Measurements from ENCODE around the gene MTCL1.

MTCL1 gene

DNA sequence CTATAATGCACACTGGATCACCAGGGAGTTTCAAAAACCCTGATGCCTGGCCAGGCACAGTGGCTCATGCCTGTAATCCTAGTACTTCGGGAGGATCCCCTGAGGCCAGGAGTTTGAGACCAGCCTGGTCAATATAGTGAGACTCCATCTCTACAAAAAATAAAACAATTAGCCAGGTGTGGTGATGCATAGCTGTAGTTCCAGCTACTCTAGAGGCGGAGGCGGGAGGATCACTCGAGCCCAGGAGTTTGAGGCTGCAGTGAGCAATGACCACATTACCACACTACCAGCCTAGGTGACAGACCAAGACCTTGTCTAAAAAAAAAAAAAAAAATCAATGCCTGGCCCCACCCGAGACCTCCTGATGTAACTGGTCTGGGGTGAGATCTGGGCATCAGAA is 137.2 kb downstream of the MTCL1 start:
- DNase-seq, result no peak

DNA sequence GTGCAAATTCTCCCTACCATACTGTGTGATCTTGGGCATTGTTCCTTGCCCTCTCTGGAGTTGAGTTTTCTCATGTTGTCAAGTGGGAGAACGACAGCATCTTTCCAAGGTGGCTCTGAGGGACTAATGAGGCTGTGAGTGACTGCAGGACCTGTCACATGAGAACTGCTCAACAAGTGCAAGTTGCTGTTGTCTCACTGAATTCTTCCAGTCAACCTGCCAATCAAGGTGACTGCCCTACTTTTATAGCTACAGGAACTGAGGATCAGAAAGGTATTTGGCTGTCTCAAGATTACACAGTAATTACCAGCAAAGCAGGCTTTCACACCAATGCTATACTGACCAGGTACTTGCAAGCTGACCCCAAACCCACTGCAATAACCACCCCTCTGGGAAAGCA is 137.6 kb downstream of the MTCL1 start:
- DNase-seq, result no peak

DNA sequence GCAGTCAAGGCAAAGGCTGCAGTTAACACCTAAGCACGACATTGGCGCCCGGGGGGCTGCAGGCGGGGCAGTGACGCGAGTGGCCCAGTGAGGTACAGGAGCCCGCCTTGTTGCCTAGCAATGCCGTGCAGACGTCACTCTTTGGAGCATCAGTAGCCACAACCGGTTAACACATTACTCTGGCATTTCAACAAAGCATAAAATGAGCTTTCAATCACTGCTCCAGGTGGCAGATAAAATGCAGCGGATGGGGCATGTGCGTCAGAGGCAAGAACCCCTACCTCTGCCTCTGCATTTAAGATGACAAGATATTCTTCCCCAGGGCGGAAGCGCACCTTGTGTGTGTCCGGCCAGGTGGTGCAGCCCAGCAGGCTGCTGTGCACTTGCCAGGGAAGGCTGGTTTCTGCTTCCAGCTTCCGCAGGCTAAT is 139.4 kb downstream of the MTCL1 start:
- no peak for DNase-seq

DNA sequence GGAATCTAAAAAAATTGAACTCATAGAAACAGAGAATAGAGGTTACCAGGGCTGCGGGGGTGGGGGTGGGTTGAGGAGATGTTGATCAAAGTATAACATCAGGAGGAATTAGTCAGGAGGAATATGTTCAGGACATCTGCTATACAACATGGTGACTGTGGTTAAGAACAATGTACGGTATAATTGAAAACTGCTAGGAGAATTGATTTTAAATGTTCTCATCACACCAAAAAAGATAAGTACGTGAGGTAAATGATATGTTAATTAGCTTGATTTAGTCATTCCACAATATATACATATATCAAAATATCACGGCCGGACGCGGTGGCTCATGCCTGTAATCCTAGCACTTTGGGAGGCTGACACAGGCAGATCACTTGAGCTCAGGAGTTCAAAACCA is 140.2 kb downstream of the MTCL1 start:
- no peak for DNase-seq

DNA sequence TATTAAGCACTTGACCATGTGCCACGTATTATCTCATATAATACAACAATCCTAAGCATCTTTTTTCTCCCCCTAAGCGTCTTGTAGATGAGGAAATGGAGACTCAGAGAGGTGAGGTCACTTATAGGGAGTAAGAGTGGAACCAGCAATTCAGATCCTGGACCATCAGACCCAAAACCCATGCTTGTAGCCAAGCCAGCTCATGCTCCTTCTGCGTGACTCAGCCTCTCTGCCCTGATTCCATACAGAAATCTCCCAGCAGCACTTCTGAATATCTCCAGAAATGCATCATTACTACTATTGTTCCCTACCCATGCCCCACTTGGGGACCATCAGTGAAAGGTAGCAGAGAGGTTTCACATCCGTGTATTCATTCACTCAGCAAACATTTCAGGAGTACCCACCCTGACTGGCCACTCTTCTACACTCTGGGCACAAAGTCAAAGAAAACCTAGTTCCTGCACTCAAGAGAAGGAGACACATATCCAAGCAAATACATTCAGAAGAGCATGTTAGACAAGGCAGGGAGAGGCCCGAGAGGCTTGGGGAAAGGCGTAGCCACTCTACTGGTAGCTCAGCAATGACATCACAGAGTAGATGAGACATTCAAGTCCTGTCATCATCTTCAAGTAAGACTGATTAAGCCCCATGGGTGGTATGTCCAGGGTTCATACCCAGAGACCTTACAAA is 141.9 kb downstream of the MTCL1 start:
- DNase-seq, result no peak

DNA sequence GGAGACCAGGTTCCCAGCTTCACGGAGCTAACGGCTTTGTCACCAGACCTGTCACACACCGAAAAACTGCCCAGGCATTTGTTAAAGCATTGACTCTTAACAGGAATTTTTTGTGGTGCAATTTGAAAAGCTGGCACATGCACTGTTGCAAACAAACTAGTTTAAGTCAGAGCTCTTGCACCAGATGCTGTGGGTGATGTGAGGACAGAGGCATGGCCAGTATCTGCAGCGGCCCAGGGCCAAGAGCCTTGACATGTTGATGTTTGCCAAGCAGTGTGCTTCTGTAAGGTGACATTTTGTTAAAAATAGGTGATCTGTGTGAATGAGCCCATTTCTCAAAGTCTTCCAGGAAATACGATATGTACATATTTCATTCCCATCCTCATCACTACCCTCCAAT is 142.5 kb downstream of the MTCL1 start:
- no peak for DNase-seq

DNA sequence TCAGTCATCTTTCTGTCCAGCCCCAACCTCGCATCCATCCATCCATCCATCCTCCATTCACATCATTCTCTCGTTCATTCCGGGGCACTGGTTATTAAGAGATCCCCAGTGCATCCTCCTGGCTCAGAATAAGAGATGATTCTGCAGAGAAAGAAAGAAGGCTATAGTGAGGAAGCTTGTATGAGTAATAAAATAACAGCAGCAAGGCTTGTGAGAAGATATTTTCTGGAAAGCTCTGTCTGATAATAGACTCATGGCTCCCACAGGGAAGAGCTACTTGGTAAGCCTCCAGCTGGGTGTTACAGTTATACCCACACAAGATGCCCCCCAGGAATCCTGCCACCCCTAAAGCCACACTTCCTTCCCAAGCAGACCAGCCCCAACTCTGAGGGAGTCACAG is 143.2 kb downstream of the MTCL1 start:
- no peak for DNase-seq

DNA sequence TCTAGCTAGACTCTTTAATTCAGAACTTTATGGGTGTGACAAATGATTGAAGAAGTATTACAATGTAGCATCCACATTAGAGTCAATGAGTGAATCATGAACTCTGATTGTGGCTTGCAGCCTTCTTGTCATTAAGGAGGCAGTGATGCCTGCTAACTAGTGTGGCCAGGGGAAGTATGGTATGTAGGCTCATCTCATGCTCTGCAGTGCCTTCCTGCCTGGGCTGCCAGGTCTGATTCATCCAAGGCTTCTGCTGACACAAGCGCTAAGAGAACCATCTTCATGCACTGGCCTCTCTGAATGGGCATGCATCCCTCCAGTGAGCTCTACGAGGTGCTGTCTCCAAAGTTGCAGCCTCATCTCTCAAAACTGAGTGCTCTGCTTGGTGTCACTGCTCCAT is 144.3 kb downstream of the MTCL1 start:
- no peak for DNase-seq

DNA sequence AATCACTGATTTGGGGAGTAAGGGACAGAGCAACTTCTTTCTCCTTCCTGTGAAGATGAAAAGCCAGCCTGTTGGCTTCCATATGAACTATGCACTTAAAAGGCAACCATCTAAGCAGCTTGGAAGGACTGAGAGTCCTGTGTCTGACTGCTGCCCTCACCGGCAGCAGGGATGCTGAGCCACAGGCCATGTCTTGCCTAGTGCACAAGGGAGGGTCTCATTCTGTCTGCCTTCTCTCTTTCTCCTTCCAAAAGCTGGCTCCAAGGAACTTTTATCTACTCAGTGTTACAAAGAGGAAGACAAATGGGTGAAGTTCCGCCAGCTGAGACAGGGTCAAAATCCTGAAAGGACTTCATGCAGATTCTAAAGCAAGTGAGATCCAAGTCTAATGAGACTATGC is 146.3 kb downstream of the MTCL1 start:
- DNase-seq, result no peak

DNA sequence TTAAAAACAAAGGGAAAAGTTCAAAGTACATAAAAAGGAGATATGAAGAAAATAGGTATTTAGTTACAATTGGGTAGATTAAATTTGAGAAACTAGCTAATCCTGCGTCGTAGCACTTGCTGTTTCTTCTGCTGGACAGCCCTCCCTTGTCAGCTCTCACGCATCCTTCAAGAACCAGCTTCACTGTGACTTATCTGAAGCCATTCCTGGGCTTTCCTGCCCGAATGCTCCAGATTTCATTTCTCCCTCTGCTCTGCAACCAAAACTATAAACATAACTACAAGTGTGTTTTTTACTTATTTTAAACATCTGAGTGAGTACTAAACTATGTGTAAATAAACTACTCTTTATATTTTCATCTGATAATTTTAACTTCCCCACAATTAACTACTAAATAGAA is 149.2 kb downstream of the MTCL1 start:
- DNase-seq, result no peak

DNA sequence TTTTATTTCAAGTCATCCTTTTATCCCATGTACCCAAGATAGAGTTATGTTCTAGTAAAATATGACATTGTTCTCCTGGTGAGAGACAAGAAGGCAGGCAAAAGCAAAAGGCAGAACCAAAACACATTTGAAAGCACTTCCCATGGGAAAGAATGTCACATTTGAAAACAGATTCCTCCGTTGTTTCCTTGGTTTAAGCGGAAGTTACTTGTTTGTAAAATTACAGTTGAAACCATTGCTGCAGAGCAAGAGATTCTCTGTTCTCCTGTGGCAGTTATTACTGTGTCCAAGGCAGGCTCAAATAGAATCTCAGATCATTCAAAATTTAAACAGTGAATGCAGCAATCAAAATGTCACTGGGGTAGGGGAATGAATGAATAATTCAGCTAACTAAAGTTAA is 149.6 kb downstream of the MTCL1 start:
- no peak for DNase-seq

DNA sequence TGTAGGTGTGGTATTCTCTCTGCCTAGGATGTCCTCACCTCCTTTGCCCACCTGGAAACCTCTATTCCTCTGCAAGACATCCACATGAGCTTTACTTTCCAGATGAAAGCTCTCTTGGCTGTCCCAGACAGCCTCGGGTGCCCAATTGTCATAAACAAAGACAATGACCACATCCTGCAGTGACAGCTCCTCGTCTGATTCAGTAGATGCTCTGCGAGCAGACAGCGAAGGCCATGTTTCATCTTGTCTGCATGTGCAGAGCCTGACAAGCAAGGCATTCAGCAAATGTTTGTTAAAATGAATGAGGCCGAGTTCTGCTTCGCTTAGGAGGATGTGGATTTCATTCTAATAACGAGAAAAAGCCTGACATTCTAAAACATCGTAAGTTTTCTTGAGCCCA is 150.9 kb downstream of the MTCL1 start:
- DNase-seq, result no peak

DNA sequence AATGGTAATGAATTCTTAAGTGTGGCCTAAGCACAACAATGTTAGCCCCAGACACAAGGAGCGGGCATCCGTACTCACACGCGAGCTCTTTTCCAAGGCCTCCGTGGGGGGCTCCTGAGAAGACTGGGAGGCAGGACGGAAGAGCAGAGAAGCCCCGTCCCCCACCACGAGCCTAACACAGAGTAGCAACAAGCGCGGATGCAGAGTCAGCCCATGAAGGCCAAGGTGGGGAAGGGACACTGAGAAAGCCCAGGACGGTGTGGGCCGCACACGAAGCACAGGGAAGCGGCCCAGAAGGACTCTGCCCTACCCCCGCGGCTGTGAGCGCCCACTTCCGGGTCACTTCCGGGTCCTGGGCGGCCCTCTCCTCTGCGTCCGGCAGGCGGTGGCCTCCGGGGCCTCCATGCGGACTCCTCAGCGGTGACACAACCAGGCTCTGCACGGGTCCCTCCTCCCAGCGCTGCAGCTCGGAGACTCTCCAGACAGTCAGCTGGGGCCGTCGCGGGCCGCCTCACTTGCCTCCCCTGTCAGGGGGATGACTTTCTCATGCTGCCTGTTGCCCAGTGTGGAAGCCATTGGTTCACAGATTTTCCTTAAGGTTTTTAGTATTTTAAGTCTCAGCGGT is 151.5 kb downstream of the MTCL1 start:
- DNase-seq, result no peak

DNA sequence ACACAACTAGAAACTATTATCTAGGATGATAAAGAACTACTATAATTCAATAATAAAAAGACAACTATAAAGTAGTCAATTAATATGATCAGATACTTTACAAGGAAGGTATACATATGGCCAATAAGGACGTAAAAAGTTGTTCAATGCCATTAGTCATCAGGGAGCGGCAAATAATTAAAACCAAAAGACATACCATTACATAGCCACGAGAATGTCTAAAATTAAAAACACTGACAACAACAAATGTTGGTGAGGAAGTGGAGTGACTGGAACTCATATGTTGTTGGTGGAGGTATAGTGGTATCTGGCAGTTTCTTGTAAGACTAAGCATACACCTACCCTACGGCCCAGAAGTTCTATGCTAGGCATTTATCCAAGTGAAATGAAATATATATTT is 152.4 kb downstream of the MTCL1 start:
- no peak for DNase-seq

DNA sequence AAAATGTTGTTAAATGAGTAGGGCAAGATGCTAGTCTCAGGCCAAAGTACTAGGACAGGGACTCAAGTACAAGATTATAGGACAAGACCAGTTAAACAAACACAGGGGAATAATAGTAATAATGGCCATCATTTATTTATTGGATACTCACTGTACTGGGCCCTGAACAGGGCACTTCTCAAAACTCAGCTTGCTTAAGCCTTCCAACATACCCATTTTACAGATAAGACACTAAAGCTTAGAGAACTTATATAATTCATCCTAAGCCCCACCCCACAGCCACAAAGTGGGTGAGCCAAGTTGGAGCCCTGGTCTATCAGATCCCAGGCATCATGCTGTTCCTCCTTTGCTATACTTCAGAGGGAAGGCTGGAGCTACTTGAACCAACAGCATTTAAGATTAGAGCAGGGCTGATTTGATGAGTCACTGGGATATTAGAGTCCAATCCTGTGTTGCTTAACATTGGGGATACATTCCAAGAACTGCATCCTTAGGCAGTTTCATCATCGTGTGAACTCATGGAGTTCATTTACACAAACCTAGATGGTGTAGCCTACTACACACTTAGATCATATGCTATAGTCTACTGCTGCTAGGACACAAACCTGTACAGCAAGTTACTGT is 153.6 kb downstream of the MTCL1 start:
- no peak for DNase-seq

DNA sequence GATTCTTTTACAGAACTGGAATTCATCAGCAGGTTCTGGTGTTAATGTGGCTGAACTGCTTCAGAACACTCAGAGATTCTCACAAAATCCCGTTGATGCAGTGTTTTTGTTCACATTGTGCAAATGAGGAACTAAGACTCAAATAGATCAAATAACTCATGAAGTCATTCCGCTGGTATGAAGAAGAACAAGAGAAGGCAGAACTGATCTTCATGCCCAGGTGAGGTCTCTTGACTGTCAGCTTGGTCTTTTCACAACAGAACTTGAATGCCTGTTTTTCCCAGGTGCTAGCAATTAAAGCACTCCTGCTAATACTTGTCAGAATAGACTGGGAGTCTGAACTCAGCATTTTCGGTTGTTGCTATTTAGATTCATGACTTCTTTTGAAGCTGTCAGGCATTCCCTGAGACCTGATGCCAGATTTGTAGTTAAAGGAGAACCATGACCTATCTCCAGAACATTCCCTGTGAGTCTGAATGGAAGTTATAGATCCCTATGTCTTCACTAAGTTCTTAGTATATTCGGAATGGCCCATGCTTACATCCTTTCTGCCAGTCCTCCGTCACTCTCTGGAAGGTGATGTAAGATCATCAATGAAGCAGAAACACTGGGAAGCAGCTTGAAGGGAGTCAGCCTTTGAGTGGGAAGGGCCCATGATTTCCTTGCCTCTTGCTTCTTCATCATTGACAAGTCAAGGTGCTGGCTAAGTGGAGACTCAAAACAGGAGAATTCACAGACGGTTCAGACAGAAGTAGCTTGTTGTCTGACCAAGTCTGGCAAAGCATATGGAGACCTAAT is 155.7 kb downstream of the MTCL1 start:
- DNase-seq, result no peak

DNA sequence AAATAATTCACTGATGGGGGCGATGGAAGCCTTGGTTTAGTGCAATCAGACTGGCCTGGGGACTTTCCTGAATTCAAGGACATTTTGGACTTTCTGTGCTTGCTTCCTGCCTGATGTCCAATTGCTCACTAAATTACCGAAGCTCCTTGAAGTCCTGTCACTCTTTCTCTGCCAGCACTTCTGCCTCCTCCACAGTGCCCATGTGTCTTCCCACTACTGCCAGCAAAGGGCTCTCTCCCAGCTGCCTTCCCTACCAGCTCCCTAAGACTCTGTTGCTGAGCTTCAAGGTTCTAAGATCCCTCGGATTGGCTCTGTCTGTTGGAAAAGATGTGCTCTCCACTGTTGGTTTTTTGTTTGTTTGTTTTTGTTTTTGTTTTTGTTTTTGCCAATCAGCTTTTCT is 158.1 kb downstream of the MTCL1 start:
- no peak for DNase-seq

DNA sequence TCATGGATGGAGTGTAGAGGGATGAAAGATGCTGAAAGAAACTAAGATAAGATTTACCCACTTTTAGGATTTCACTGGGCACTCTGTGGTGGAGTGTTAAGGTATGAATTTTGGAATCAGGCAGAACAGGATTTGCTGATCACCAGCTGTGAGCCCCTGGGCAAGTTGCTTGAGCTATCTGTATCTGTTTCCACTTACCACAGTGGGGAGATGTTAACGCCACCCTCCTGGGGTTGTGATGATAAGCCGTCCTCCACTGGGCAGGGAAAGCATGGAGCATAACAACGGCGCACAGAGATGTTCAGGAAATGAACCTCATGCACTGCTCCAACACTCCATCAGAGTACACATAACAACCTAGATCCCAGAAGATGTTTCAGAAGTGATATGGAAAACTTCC is 160.6 kb downstream of the MTCL1 start:
- DNase-seq, result no peak

DNA sequence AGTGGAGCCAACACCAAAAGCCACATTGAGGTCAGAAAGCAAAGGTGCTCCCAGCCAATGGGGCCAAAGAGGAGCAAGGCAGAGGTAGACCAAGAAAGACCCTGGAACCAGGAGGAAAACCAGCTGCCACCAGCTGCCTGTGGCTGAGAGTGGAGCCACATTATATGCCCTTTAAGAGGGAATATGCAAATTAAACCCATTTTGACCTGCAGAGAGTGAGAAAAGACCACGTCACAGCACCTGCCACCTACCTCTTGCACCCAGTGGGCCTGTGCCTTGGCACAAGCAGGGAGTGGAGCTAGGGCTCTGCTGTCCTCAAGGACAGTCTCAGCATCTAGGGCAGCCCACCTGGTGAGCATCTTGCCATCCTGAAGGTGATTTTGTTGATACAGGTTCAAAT is 161.3 kb downstream of the MTCL1 start:
- DNase-seq, result no peak

DNA sequence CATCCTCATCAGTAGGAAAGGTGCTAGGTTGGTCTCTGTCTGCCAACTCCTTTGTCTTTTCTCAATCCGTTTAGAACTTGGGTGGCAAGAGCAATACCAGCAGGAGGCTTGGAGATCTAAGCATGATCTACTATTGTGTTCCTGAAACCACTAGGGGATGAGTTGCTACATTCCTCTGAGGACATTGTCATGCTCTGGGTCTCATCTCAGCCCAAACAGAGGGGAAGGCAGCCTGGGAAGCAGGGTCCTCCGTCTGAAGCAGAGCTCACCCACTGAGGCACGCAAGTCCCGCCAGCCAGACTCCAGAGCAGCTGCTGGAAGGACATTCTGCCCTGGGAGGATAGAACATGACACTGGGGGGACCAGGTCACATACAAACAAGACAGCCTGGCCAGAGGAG is 162.9 kb downstream of the MTCL1 start:
- no peak for DNase-seq

DNA sequence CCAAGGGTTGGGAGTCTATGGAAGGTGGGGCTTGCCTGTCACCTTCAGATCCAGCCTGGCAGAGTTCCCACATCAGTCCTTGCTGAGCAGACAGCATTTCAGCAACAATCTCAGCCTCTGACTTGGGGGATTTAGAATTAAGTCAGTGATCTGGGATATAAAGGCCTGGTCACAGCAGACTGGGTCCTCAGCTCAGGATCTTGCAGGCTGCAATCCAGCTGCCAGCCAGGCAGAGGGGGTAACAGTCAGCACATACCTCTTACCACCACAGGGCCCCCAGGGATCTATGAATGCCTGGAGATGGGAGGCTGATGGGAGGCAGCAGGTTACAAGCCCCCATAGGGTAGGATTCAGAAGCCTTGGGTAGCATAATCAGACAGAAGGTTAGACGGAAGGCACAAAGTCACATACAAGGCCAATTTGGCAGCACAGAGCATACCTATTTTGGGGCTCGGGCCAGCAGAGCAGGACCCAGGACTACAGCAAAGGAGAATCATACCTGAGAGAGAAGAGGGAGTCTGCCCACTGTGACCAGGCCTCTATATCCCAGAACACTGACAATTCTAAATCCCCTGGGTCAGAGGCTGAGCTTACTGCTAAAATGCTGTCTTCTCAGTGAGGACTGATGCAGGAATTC is 163.5 kb downstream of the MTCL1 start:
- DNase-seq, result no peak

DNA sequence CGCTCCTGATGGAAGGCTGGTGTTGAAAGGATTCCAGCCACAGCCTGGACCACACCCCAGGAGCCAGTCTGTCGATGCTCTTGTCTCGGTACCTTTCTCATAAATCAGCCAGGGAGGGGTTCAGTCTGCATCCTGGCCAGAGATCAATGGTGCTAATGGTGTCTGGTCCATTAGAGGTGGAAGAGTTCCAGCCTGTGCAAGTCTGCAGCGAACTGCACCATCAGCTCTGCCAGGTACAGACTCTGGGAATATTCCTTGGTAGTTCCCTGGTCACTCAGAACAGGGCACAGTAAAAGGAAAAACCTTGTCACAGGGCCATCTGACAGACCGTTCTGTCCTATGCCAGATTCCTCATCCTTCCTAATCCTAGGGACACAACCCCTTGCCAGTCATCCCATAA is 164.3 kb downstream of the MTCL1 start:
- DNase-seq, result no peak

DNA sequence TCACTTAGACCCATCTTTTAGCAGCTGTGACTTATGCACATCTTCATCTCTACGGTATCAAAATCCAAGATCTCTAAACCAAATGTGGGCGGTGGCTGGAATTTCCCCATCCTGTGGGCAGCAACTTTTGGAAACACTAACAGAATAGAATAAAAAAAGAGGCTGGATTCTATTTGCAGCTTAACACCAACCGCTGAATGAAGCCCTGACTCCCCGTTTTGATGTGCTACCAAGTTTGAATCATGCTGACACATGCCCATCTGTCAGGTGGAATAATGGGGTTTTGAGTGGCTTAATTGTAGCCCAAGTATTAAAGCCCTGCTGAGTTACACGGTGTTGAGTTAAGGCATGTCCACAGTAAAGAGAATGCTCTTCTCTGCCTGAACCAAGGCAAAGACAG is 165.2 kb downstream of the MTCL1 start:
- DNase-seq, result no peak

All from activated T-cell treated with anti-CD3 and anti-CD28 coated beads for 4 hours (primary cell).